ENCODE results near the gene ILKAP.

Gene ILKAP

GRCh38 chr2:238236571-238236970 is 33.1 kb upstream of the ILKAP start:
- DNase-seq, result no peak

DNA sequence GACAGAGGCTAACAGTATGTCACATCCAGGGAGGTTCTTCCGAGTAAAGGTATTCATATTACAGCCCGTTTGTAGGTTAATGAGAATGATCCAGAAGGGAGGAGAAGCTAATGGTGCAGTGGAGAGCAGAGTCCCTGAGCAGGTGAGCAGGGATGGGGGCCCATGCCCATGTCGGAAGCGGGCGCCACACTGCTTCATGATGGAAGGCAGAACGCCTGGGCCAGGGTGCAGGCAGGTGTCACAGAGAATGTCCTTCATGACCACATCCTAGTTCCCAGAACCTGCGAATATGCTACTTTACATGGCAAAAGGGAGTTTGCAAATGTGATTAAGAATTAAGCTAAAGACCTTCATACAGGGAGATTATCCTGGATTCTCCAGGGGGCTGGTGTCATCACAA is 32.4 kb upstream of the ILKAP start:
- no peak for DNase-seq

DNA sequence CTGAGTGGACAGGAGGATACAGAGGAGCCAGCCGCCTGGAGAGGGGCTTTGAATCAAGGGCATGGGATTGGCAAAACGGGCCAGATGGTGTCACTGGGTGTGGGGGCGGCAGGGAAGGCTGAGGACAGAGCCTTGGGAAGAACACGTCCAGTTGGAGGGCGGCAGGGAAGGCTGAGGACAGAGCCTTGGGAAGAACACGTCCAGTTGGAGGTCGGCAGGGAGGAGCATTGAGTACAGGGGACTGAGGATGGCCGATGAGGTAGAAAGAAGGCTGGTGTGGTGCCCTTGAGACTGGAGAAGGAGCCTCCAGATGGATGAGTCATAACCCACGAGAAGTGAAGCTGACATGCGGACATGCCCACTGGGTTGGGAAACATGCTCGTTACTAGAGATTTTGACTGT is 31.8 kb upstream of the ILKAP start:
- DNase-seq, result no peak

GRCh38 chr2:238233625-238234024 is 30.1 kb upstream of the ILKAP start:
- no peak for DNase-seq

GRCh38 chr2:238231809-238232208 is 28.3 kb upstream of the ILKAP start:
- no peak for DNase-seq

- peak; percentile 82 for DNase-seq
These were observed 27.8 kb upstream of the ILKAP start for GRCh38 chr2:238231251-238231793.

GRCh38 chr2:238230699-238231098 is 27.2 kb upstream of the ILKAP start:
- DNase-seq, result no peak

- no peak for DNase-seq
These were observed 25.2 kb upstream of the ILKAP start for GRCh38 chr2:238228700-238229099.

GRCh38 chr2:238227587-238228032 is 24.1 kb upstream of the ILKAP start:
- DNase-seq, result no peak

- DNase-seq, result no peak
These were observed 23.4 kb upstream of the ILKAP start for GRCh38 chr2:238226698-238227586.

- DNase-seq, result no peak
These were observed 22.6 kb upstream of the ILKAP start for GRCh38 chr2:238225911-238226697.

GRCh38 chr2:238225121-238225520 is 21.6 kb upstream of the ILKAP start:
- DNase-seq, result no peak

- DNase-seq, result no peak
These were observed 21.0 kb upstream of the ILKAP start for GRCh38 chr2:238224356-238225035.

- DNase-seq, result no peak
These were observed 17.5 kb upstream of the ILKAP start for GRCh38 chr2:238220892-238221521.

- no peak for DNase-seq
These were observed 16.9 kb upstream of the ILKAP start for GRCh38 chr2:238220274-238220891.

DNA sequence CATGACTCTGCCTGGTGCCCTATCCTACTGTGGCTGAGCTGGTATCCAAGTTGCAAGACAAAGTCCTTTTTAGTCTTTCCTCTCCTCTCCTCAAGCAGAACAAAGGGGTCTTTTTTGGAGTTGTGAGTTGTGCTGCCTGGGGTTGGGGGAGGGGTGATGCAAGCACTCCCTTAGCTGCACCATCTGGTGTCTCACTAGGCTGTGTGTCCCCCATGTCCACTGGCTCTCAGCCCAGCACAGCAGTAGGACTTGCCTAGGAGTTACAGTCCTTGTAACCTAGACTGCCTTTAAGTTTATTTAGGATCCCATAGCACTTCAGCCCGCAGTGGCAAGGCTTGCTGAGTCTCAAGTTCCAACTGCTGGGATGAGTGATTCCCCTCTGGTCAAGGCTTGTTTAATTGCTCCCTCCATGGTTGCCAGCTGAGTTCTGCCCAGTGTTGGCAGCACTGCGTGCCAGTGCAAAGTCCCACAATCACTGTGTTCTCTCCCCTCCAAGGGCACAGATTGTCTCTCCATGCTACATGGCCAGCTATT is 13.2 kb upstream of the ILKAP start:
- no peak for DNase-seq

DNA sequence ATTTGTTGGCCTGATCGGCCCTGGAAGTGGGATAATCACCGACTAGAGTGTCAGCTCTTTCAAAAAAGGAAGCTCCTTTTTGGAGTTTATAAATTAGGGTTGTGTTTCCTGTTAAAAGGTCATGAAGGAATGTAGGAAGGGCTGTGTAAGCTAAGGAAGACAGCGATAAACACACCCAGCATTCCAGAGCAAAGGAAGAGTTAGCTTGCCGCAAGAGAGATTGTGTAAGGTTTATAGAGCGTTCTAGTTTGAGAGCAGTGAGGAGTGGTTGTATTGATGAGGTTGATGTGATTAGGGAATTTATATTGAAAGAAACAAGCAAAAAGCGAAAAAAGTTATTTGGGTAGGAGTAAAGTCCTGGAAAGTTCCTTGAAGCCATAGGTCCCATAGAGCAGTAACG is 3.5 kb upstream of the ILKAP start:
- no peak for DNase-seq

DNA sequence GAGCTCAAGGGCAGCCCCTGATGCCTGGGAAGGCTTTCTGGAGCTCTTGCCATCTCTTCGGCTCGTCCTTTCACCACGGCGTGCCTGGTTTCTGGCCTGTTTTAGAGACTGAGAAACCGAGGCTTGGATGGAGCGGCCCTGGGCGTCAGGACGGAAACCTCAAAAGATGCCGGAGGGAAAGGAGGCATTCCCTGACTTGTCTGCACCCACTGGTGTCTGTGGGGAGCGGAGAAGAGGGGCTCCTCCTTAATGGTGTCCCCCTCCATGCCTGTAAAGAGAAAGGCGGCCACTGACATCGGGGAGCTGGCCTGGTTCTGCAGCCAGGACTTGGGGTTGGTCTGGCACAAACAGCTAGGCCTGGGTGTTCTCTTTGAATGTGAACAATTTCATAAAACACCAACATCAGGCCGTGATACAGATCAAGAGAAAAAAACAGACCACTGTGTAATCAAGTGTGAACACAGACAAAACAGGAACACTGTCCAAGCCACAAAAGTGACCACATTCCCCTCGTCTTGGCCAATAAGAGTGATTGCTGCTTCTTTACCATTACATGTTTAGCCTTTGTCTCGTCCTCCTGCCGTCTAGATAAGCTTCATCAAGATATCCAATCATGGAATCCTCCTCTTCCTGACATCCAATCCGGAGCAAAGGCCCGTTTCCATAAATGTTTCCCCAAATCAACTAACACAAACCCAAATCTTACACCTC is 633 bp upstream of the ILKAP start:
- peak; percentile 11 for DNase-seq

DNA sequence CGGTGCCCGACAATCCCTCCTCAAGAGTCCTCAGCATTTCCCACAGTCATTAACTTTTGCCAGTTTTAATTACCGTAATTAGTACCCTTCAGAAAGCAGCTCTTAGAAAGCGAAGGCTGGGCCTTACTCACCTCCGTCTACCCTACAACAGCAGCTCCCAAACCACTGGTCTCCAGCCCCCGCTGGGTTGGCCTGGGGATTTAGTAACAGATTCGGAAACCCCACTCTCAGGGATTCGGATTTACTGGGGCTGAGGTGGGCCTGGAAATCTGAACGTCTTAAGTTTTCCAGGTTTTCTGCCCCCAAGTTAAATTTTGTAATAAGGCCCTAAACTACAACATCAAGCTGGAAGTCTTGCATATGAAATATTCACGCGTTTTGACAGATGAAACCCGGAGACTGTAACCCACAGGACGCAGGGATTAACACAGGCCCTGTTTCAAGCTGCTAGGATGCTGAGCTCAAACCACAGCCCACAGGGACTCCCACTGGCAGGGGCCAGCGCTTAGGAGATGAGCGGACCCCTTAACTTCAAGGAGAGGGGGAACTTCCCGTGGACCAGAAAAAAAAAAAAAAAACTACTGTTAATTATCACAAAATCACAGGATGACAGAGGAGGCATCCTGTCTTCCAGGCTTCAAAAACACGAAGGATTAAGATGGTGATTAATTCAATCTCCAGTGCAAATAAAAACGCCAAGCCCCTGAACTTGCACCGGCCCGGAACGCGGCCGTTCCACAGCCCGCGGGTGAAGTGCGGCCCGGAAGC is 985 bp downstream of the ILKAP start:
- peak; percentile 30 for DNase-seq

- no peak for DNase-seq
These were observed 13.1 kb downstream of the ILKAP start for GRCh38 chr2:238190445-238190844.
